Activated CD8-positive, alpha-beta memory T cell treated with anti-CD3 and anti-CD28 coated beads, Interleukin-2, amount 50 U/mL, for 4 hours (primary cell): Measurements from ENCODE around the gene EBLN1.
"Not testable (repeated sequence)": the region's sequence is repeated elsewhere in the genome, so short reads cannot be mapped to it uniquely, and the experiment has no call there.

Experiments
- DNase-seq: peaks from one replicate; pipeline ENCODE4 v3.0.0-alpha.2; 2020

EBLN1 gene

GRCh38 chr10:22228167-22228938, 10.5 kb upstream of the EBLN1 start:
- no peak for DNase-seq

GRCh38 chr10:22226599-22226998, 8.8 kb upstream of the EBLN1 start:
- DNase-seq: no peak

- DNase-seq: no peak
Observed at GRCh38 chr10:22222236-22223190, 4.7 kb upstream of the EBLN1 start.

- DNase-seq: no peak
Observed at GRCh38 chr10:22219308-22219707, 1.5 kb upstream of the EBLN1 start.

- DNase-seq: no peak
Observed at GRCh38 chr10:22218448-22218847, 633 bp upstream of the EBLN1 start.

GRCh38 chr10:22217084-22217483, 731 bp downstream of the EBLN1 start:
- DNase-seq: not testable (repeated sequence)

- no peak for DNase-seq
Observed at GRCh38 chr10:22210267-22210666, 7.5 kb downstream of the EBLN1 start.

- DNase-seq: no peak
Observed at GRCh38 chr10:22193945-22194344, 23.9 kb downstream of the EBLN1 start.

GRCh38 chr10:22185586-22185985, 32.2 kb downstream of the EBLN1 start:
- no peak for DNase-seq

- no peak for DNase-seq
Observed at GRCh38 chr10:22183771-22184461, 33.9 kb downstream of the EBLN1 start.

GRCh38 chr10:22180724-22181123, 37.1 kb downstream of the EBLN1 start:
- DNase-seq: no peak

- DNase-seq: no peak
Observed at GRCh38 chr10:22174442-22174841, 43.4 kb downstream of the EBLN1 start.

- DNase-seq: no peak
Observed at GRCh38 chr10:22171131-22171530, 46.7 kb downstream of the EBLN1 start.

- no peak for DNase-seq
Observed at GRCh38 chr10:22170582-22170981, 47.2 kb downstream of the EBLN1 start.

GRCh38 chr10:22159979-22160378, 57.8 kb downstream of the EBLN1 start:
- no peak for DNase-seq

GRCh38 chr10:22159180-22159579, 58.6 kb downstream of the EBLN1 start:
- DNase-seq: no peak
